ENCODE results near the gene NECAB2. TPM values are rescaled to one million over a fixed set of nuclear protein-coding genes. Genes with fewer than 3 reads are reported as not detected.

NECAB2 gene
- total RNA-seq, 1 donor from 2014 or later = 4.6 TPM

DNA sequence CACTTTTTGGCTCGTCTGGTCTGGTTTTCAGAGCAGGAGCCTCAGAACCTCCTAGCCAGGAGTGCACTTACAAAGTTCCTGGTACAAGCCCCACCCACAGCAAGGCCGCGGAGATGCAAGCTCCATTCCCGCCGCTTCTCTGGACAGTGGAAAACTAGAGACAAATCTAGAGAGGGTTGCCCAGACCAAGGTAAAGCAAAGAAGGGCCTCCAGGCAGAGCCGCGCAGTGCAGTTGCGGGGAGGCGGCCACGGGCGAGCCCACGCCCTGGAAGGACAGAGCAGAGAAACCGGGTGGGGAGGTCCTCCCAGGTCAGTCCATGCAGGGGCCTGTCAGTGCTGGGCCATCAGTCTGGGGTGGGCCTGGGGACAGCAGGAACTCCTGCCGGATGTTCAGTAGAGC is 26.0 kb upstream of the NECAB2 start:
- Mint-ChIP-seq H3K4me3 (ENCODE audit: low read depth) (no peak overlapping the region), H3K4me1 (ENCODE audit: low read depth) (peaks cover 32% of the 10 kb centered on the region), H3K36me3 (ENCODE audit: insufficient read depth) (peaks cover 10% of the 10 kb centered on the region), H3K27ac (no peak overlapping the region), H3K27me3 (peaks cover 13% of the 10 kb centered on the region), H3K9me3 (ENCODE audit: low read depth) (no peaks in the 10 kb centered on the region)
- DNase-seq (ENCODE audit: low spot score, unreplicated experiment) = no peak
- TF ChIP-seq, protein P1, sequence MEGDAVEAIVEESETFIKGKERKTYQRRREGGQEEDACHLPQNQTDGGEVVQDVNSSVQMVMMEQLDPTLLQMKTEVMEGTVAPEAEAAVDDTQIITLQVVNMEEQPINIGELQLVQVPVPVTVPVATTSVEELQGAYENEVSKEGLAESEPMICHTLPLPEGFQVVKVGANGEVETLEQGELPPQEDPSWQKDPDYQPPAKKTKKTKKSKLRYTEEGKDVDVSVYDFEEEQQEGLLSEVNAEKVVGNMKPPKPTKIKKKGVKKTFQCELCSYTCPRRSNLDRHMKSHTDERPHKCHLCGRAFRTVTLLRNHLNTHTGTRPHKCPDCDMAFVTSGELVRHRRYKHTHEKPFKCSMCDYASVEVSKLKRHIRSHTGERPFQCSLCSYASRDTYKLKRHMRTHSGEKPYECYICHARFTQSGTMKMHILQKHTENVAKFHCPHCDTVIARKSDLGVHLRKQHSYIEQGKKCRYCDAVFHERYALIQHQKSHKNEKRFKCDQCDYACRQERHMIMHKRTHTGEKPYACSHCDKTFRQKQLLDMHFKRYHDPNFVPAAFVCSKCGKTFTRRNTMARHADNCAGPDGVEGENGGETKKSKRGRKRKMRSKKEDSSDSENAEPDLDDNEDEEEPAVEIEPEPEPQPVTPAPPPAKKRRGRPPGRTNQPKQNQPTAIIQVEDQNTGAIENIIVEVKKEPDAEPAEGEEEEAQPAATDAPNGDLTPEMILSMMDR (IDR thresholded peaks at IDR 0.05; ENCODE audit: unreplicated experiment) = no peak

DNA sequence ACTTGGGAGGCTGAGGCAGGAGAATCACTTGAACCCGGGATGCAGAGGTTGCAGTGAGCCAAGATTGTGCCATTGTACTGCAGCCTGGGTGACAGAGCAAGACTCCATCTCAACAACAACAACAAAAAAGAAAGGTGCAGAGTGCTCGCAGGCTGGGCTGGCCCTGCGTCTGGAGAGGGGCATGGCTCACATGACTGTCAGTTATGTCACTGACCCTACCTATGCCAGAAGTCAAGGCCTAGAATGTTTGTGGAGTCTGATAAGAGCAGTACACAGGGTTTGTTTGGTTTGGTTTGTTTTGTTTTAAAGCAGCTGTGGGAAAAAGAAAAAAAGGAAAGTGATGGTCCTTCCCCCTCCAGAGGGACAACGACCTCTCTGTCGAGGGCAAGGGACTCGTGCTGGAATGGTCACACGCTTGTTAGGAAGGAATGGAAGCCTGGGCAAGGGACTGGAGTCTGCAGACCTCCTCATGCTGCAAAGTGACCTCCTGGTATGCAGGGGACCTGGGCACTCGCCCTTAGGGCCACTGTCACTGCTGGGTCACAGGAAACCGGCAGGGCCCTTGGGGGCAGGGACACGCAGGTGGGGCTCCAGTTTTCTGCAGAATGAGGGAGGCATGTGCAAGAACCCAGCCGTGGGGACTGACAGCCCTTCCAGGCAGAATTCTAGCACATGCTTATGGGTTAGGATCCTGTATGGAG is 25.1 kb upstream of the NECAB2 start:
- peaks cover 13% of the 10 kb centered on the region for H3K27me3 Mint-ChIP-seq
- TF ChIP-seq, protein P1 (IDR thresholded peaks at IDR 0.05; ENCODE audit: unreplicated experiment) = no peak
- H3K27ac Mint-ChIP-seq = peak overlapping the region; percentile 46
- peaks cover 35% of the 10 kb centered on the region for H3K4me1 Mint-ChIP-seq (ENCODE audit: low read depth)
- H3K36me3 Mint-ChIP-seq (ENCODE audit: insufficient read depth) = peaks cover 6% of the 10 kb centered on the region
- no peaks in the 10 kb centered on the region for H3K9me3 Mint-ChIP-seq (ENCODE audit: low read depth)
- DNase-seq (ENCODE audit: low spot score, unreplicated experiment) = no peak
- H3K4me3 Mint-ChIP-seq (ENCODE audit: low read depth) = no peak overlapping the region

DNA sequence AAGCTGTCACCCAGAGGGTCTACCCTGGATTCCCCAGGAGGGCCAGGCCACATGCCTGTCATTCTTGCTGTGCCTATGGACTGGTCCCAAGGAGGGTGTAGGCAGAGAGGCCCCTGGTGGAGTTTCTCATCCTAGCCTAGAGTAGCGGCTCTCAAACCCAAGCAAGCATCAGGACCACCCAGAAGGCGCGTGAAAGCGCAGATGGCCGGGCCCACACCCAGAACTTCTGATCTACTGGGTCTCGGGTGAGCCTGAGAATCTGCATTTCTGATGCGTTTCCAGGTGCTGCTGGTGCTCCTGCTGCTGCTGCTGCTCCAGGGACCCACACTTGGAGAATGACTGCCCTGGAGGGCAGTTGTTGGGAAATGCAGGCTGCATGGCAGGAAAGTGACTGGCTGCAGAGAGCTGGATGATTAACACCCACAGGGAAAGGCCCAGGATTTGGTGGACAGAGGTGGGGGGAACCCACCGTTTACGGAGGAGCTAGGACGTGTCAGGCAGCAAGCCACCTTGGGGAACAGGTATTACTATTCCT is 24.5 kb upstream of the NECAB2 start:
- no peak overlapping the region for H3K27ac Mint-ChIP-seq
- peaks cover 35% of the 10 kb centered on the region for H3K4me1 Mint-ChIP-seq (ENCODE audit: low read depth)
- DNase-seq (ENCODE audit: low spot score, unreplicated experiment) = no peak
- TF ChIP-seq, protein P1 (IDR thresholded peaks at IDR 0.05; ENCODE audit: unreplicated experiment) = no peak
- no peak overlapping the region for H3K4me3 Mint-ChIP-seq (ENCODE audit: low read depth)
- no peaks in the 10 kb centered on the region for H3K9me3 Mint-ChIP-seq (ENCODE audit: low read depth)
- H3K36me3 Mint-ChIP-seq (ENCODE audit: insufficient read depth) = peaks cover 6% of the 10 kb centered on the region
- peaks cover 13% of the 10 kb centered on the region for H3K27me3 Mint-ChIP-seq

DNA sequence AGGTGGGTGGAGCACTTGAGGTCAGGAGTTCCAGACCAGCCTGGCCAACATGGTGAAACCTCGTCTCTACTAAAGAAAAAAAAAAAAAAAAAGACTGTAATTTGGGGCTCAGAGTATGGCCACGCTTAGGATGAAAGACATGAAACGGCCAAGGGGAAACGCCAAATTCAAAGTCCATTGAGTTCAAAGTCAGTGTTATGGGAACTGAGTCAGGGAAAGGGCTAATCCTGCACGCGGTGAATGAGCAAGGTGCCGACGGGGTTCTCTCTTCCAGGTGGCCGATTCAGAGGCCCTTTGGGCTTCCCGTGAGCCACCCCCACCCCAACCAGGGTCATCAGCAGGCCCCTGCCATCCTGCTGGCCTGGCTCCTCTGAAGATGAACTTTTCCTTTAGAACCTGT is 22.5 kb upstream of the NECAB2 start:
- no peak for DNase-seq (ENCODE audit: low spot score, unreplicated experiment)
- no peak overlapping the region for H3K27ac Mint-ChIP-seq
- TF ChIP-seq, protein P1 (IDR thresholded peaks at IDR 0.05; ENCODE audit: unreplicated experiment) = no peak
- H3K4me3 Mint-ChIP-seq (ENCODE audit: low read depth) = no peak overlapping the region
- no peaks in the 10 kb centered on the region for H3K9me3 Mint-ChIP-seq (ENCODE audit: low read depth)
- H3K27me3 Mint-ChIP-seq = peaks cover 3% of the 10 kb centered on the region
- H3K36me3 Mint-ChIP-seq (ENCODE audit: insufficient read depth) = peaks cover 2% of the 10 kb centered on the region
- peaks cover 36% of the 10 kb centered on the region for H3K4me1 Mint-ChIP-seq (ENCODE audit: low read depth)

DNA sequence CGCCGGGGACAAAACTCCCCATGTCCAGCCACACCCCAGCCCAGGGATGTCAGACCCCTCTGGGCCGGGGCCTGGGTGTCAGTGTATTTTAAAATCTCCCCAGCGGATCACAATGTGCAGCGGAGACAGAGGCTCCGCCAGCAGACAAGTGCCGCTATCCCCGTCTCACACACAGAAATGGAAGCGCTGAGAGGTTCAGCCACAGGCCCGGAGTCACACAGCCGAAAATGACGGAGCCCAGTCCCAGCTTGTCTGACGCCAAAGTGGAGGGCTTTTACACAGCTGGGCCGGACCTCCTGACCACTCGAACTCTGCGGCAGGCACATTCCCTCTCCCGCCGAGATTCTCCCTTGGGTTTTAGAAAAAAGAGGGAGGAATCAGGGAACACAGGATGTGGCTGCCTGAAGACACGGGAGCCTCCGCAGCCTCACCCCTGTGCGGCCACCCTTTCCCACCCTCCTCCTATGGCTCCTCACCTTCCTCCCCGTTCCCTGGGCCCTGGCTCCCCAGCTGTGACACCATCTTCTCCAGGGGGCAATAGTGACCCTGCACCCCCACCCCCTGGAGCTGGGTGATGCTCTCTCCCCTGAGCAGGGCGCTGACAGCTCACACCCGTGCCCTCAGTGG is 21.8 kb upstream of the NECAB2 start:
- H3K4me3 Mint-ChIP-seq (ENCODE audit: low read depth) = no peak overlapping the region
- H3K27me3 Mint-ChIP-seq = no peaks in the 10 kb centered on the region
- TF ChIP-seq, protein P1 (IDR thresholded peaks at IDR 0.05; ENCODE audit: unreplicated experiment) = no peak
- H3K27ac Mint-ChIP-seq = peak overlapping the region; percentile 47
- no peaks in the 10 kb centered on the region for H3K36me3 Mint-ChIP-seq (ENCODE audit: insufficient read depth)
- H3K4me1 Mint-ChIP-seq (ENCODE audit: low read depth) = peaks cover 32% of the 10 kb centered on the region
- H3K9me3 Mint-ChIP-seq (ENCODE audit: low read depth) = no peaks in the 10 kb centered on the region
- no peak for DNase-seq (ENCODE audit: low spot score, unreplicated experiment)

All from progenitor cell of endocrine pancreas (in vitro differentiated cells).